GM23248 (cell line): ENCODE data around the gene NEDD4L. TPM values are rescaled to one million over a fixed set of nuclear protein-coding genes. Genes with fewer than 3 reads are reported as not detected.

Experiments
- DNase-seq: peaks from one replicate; pipeline ENCODE4 v3.0.0-alpha.2; 2015
- H2AFZ ChIP-seq: fragments of 200-600 bp; sonication (generic); 2 replicates; pipeline ENCODE4 v1.6.1; 2016; ENCODE audit warnings: antibody characterized with exemption
- H3F3A ChIP-seq: fragments of 200-600 bp; sonication (generic); 2 replicates; pipeline ENCODE4 v1.6.1; 2016; ENCODE audit warnings: mild to moderate bottlenecking, antibody characterized with exemption, mixed run types; ENCODE audit not compliant: insufficient read depth
- H3K27ac ChIP-seq: fragments of 200-600 bp; sonication (generic); 2 replicates; pipeline ENCODE4 v1.5.1; 2016; ENCODE audit warnings: mild to moderate bottlenecking
- H3K27me3 ChIP-seq: fragments of 200-600 bp; sonication (generic); replicated peaks from 2 replicates; pipeline ENCODE4 v1.6.1; 2016; ENCODE audit warnings: mild to moderate bottlenecking; ENCODE audit not compliant: insufficient read depth
- H3K36me3 ChIP-seq: fragments of 200-600 bp; sonication (generic); 2 replicates; pipeline ENCODE4 v1.6.1; 2016; ENCODE audit warnings: low read depth, mild to moderate bottlenecking
- H3K4me1 ChIP-seq: fragments of 200-600 bp; sonication (generic); 2 replicates; pipeline ENCODE4 v1.6.1; 2016; ENCODE audit warnings: mild to moderate bottlenecking; ENCODE audit not compliant: insufficient read depth
- H3K4me2 ChIP-seq: fragments of 200-600 bp; sonication (generic); one replicate; pipeline ENCODE4 v1.6.1; 2016; ENCODE audit warnings: mild to moderate bottlenecking; ENCODE audit not compliant: unreplicated experiment
- H3K4me3 ChIP-seq: fragments of 200-600 bp; sonication (generic); 2 replicates; pipeline ENCODE4 v1.5.1; 2016; ENCODE audit warnings: mild to moderate bottlenecking
- H3K79me2 ChIP-seq: fragments of 200-600 bp; sonication (generic); 2 replicates; pipeline ENCODE4 v1.6.1; 2016; ENCODE audit warnings: mild to moderate bottlenecking; ENCODE audit not compliant: insufficient read depth
- H3K9ac ChIP-seq: fragments of 200-600 bp; sonication (generic); 2 replicates; pipeline ENCODE4 v1.6.1; 2016; ENCODE audit warnings: mild to moderate bottlenecking
- H3K9me2 ChIP-seq: fragments of 200-600 bp; sonication (generic); 2 replicates; pipeline ENCODE4 v1.6.1; 2016; ENCODE audit warnings: mixed run types, mild to moderate bottlenecking, moderate library complexity; ENCODE audit not compliant: insufficient read depth
- H3K9me3 ChIP-seq: fragments of 200-600 bp; sonication (generic); one replicate; pipeline ENCODE4 v1.6.1; 2017; ENCODE audit warnings: low read depth
- H4K20me1 ChIP-seq: fragments of 200-600 bp; sonication (generic); 2 replicates; pipeline ENCODE4 v1.6.0; 2016; ENCODE audit not compliant: insufficient read depth
- EZH2 ChIP-seq: fragments of 200-600 bp; sonication (generic); IDR thresholded peaks from 2 replicates; pipeline ENCODE4 v1.6.1; 2018; ENCODE audit warnings: antibody characterized with exemption, mild to moderate bottlenecking; ENCODE audit not compliant: insufficient read depth, poor library complexity, severe bottlenecking
- EZH2phosphoT487 ChIP-seq: fragments of 200-600 bp; sonication (generic); IDR thresholded peaks from 2 replicates; pipeline ENCODE4 v1.6.1; 2018; ENCODE audit warnings: antibody characterized with exemption, moderate library complexity, mild to moderate bottlenecking, low read depth; ENCODE audit not compliant: insufficient read depth
- WGBS, 2 experiments: methylation state at CpG; one replicate each; pipeline ENCODE4 v1.1.6; 2015 to 2017; ENCODE audit warnings: low lambda C conversion rate in 2 of 2, low coverage in 1 of 2; ENCODE audit errors: missing lambda C conversion rate in 2 of 2; 5-methylcytosine and 5-hydroxymethylcytosine counted together
- in situ Hi-C: fragments of 300-500 bp; cut with MboI; formaldehyde crosslinking; loops from 2 replicates; pipeline ENCODE4 v1.15.0; 2020
- polyA plus RNA-seq: library from polyadenylated mRNA; unstranded; fragments of >200 nt; fragmentation: Nextera tagmentation; extraction: Ambion mirVana; gene quantifications from 2 replicates; pipeline ENCODE4 v1.2.1, GENCODE V29; 2016
- total RNA-seq: library from RNA; depleted of rRNA; stranded (reverse); fragments of >200 nt; shearing (Covaris generic); gene quantifications from 2 replicates; pipeline ENCODE4 v1.2.3, GENCODE V29; 2014

Gene NEDD4L
- total and polyA plus RNA-seq, 2 experiments from 2014 or later, result 3.7 to 6.1 TPM

DNA sequence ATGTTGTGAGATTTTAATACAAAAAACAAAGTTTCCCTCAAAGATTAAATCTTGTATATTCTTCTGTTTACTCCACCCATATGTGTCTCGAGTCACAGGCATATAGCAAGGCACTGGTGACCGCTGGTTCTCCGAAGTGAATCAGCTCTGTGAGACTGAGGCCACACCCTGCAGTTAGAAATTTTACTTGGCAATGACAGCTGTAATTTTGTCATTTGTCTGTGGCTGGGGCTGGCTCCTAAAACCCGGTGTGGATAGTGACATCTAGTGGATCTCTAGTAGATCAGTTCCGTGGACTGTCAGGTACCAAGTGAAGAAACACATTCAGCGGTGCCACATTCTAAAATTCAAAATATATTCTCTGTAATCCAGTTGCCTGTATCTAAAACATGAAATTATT is 278.0 kb downstream of the NEDD4L start:
- in situ Hi-C loops, result loop anchor here (10.0 kb wide), 2 partner anchors 147 to 153 kb away; no protein-coding TSS in a partner anchor
- Histone ChIP-seq H3K36me3 (no peaks in the 10 kb centered on the region), H3F3A (peaks cover 12% of the 10 kb centered on the region), H3K4me2 (peak overlapping the region; percentile 74), H3K9ac (peak overlapping the region; percentile 66), H3K4me3 (peak overlapping the region; percentile 20; the same call in 1 of the 2 replicates), H2AFZ (no peak overlapping the region; the same call in 1 of the 2 replicates), H3K79me2 (no peaks in the 10 kb centered on the region), H3K9me2 (no peaks in the 10 kb centered on the region), H3K9me3 (no peaks in the 10 kb centered on the region), H3K27me3 (no peaks in the 10 kb centered on the region), H4K20me1 (no peaks in the 10 kb centered on the region), H3K4me1 (peaks cover 17% of the 10 kb centered on the region), H3K27ac (peak overlapping the region; percentile 60)
- no peak for TF ChIP-seq EZH2phosphoT487
- TF ChIP-seq EZH2, result no peak
- WGBS, 2 experiments, result 2 to 4% methylated on average over 6 of the region's 6 CpGs
- DNase-seq, result peak; percentile 94

DNA sequence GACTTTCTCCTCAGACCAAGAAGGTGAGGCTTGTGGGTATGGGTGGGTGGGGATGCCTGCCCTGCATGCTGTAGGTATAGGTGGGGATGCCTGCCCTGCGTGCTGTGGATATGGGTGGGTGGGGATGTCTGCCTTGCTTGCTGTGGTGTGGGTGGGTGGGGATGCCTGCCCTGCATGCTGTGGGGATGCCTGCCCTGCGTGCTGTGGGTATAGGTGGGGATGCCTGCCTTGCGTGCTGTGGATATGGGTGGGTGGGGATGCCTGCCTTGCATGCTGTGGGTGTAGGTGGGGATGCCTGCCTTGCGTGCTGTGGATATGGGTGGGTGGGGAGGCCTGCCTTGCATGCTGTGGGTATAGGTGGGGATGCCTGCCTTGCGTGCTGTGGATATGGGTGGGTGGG is 278.4 kb downstream of the NEDD4L start:
- no peak for DNase-seq
- Histone ChIP-seq H3K4me2 (no peak overlapping the region), H3F3A (peaks cover 12% of the 10 kb centered on the region), H3K9ac (no peak overlapping the region), H4K20me1 (no peaks in the 10 kb centered on the region), H3K9me2 (no peaks in the 10 kb centered on the region), H3K36me3 (no peaks in the 10 kb centered on the region), H3K4me3 (no peak overlapping the region), H3K27ac (no peak overlapping the region), H3K4me1 (peaks cover 17% of the 10 kb centered on the region), H2AFZ (no peak overlapping the region), H3K27me3 (no peaks in the 10 kb centered on the region), H3K9me3 (no peaks in the 10 kb centered on the region), H3K79me2 (no peaks in the 10 kb centered on the region)
- 83% methylated on average over 5 of the region's 5 CpGs; no CpG with 5 or more reads in 1 of the 2 experiments for WGBS, 2 experiments
- in situ Hi-C loops, result loop anchor here (10.0 kb wide), 2 partner anchors 148 to 152 kb away; no protein-coding TSS in a partner anchor
- TF ChIP-seq EZH2phosphoT487 (no peak), EZH2 (no peak)

DNA sequence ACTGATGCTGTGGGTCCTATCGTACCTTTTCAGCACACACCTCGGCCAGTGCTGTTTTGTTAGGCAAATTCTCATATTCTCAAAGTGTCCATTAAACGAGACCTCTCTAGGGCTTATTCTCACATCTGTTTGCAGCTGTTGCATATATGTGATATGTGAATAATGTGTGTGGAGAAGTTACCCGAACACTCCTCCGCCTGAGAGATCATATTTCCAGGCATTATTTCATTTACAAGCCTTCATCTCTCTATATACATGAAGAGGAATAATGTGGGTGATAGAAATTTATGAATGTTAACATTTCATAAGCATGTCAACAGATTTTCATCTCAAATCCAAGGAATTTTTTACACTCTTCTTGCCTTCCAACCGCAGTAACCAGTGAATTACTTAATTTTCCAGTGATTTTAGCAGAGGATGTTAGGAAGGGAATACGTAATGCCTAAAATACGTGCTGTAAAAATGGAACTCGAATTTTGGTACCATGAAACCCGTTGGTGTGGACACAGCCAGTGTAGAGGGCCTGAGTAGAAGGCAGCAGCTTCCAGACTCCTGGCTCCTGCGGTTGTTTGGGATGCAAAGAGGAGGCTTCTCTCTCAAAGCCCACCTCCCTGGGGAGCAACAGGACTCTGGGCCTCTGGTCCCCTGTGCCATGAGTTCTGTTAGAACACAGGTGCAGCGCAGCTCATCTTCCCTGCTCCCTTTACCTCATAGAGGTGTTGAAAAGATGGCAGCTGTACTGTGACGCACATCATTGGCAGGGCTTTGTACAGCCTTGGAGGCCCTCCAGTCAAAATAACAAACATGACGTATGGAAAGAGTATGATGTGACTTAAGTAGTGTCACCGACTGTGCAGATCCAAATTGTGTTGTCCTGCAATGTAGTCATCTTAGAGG is 280.1 kb downstream of the NEDD4L start:
- Histone ChIP-seq H3F3A (peaks cover 12% of the 10 kb centered on the region), H3K4me1 (peaks cover 17% of the 10 kb centered on the region), H4K20me1 (no peaks in the 10 kb centered on the region), H3K27ac (no peak overlapping the region), H3K4me2 (no peak overlapping the region), H3K27me3 (no peaks in the 10 kb centered on the region), H3K9me2 (no peaks in the 10 kb centered on the region), H3K79me2 (no peaks in the 10 kb centered on the region), H3K36me3 (no peaks in the 10 kb centered on the region), H2AFZ (no peak overlapping the region), H3K9me3 (no peaks in the 10 kb centered on the region), H3K9ac (no peak overlapping the region), H3K4me3 (no peak overlapping the region)
- in situ Hi-C loops, result loop anchor here (10.0 kb wide), 2 partner anchors 149 to 151 kb away; no protein-coding TSS in a partner anchor
- 93 to 95% methylated on average over 15 of the region's 15 CpGs for WGBS, 2 experiments
- TF ChIP-seq EZH2phosphoT487 (no peak), EZH2 (no peak)
- DNase-seq, result no peak

DNA sequence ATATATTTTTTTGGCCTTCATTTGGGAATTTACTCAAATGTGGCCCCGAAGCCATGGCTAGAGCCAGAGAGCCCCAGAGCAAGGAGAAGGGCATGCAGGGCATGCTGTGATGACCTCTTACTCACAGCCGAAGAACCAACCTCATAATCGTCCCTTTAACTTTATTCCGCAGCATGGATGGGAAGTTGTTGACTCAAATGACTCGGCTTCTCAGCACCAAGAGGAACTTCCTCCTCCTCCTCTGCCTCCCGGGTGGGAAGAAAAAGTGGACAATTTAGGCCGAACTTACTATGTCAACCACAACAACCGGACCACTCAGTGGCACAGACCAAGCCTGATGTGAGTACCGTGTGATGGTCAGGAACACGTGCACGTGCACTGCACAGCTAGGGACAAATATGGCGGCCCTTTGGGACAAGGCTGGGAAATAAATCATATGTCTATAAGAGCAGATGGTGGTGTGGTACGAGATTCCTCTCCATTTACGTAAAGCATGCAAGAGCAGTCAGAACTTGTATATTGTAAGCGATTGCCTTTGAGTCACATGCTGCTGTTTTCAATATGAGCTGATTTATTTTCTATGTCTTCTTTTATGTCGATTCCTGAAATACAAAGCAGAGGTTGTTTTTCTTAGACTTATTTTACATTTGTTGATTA is 280.9 kb downstream of the NEDD4L start:
- H3K36me3 ChIP-seq, result no peaks in the 10 kb centered on the region

More for the DNA sequence above, 280.9 kb downstream of the NEDD4L start:
- DNase-seq, result no peak
- Histone ChIP-seq H3K4me1 (peaks cover 17% of the 10 kb centered on the region), H3K27me3 (no peaks in the 10 kb centered on the region), H3K9ac (no peak overlapping the region), H3K27ac (no peak overlapping the region), H3K9me3 (no peaks in the 10 kb centered on the region), H3K4me2 (no peak overlapping the region), H2AFZ (no peak overlapping the region), H4K20me1 (no peaks in the 10 kb centered on the region), H3K4me3 (no peak overlapping the region), H3F3A (peaks cover 12% of the 10 kb centered on the region), H3K79me2 (no peaks in the 10 kb centered on the region), H3K9me2 (no peaks in the 10 kb centered on the region)
- no peak for TF ChIP-seq EZH2
- TF ChIP-seq EZH2phosphoT487, result no peak
- WGBS, 2 experiments, result 84 to 86% methylated on average over 16 of the region's 16 CpGs
- in situ Hi-C loops, result loop anchor here (10.0 kb wide), 2 partner anchors 150 kb away; no protein-coding TSS in a partner anchor
